Activated CD4-positive, CD25-positive, alpha-beta regulatory T cell treated with anti-CD3 and anti-CD28 coated beads, Interleukin-2, amount 50 U/mL, for 16 hours (primary cell): ENCODE measurements around the gene EYS.

Source experiments
- DNase-seq: peaks from one replicate; pipeline ENCODE4 v3.0.0-alpha.2; 2020; ENCODE audit warnings: low read depth, low spot score

Gene EYS

DNA sequence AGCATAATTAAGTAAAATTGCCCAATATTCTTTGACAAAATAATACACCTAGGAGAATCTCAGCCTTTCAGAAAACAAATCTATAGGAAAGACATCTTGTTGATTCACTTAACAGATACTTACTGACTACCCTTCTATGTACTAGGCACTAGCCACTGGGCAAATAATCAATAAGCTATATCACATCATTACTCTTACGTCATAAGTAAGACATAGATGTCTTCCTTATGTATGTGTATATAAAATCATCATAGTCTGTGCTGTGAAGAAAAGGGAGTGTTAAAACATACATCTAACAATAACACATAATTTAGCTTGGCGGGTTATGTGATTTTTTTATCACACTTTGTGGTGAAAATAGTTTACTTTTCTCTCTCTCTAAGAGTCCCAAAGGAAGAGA lies 733.9 kb downstream of the EYS start:
- DNase-seq = no peak

DNA sequence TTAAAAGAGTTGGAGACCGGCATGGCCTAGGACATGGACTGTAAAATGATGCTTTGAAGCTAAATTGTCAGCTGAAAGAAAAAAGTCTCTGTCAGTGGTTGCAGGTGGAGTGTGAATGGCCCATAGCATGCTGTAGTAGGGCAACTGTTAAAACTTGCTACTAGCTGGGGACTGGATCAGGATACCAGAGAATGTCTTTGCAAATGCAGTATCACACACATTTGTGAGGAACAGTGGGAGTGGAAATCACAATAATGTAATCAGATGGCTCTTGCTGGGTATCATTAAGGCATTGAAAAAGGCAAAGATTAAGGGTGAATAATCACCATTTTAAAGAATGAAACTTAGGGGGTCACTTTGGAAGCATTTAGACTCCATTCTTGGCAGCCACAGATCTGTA lies 737.9 kb downstream of the EYS start:
- DNase-seq = no peak

DNA sequence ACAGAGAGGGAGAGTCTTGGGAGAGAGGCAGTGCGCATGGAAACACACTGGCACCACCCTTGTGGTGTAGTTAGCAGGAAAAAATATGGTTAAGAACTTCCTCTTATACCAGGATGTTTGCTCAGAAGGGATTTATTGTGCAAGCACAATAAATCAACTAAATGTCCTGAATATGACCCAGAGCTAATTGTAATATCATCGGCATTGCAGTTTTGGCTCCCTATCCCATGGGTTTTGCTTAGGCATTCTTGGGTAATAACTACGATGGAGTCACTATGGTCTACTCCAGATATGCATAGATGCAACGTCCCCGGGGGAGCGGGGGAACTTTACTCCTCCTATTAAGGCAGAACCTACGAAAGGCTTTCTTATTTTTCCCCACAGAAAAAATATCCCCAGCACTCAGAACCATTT lies 751.6 kb downstream of the EYS start:
- no peak for DNase-seq

DNA sequence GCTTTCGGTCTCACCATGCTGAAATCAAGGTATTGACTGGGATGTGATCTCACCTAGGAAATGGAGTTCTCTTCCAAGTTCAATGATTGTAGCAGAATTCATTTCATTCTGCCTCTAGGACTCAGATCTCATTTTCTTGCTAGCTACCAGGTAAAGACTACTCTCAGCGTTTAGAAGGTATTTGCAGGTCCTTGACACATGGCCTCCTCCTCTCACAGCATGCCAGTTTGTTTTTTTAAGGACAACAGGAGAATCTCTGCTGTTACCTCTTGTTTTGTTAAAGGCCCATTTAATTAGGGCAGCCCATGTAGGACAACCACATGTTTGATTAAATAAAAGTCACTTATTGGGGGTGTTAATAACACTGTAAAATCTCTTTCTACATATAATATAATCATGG lies 757.8 kb downstream of the EYS start:
- no peak for DNase-seq

DNA sequence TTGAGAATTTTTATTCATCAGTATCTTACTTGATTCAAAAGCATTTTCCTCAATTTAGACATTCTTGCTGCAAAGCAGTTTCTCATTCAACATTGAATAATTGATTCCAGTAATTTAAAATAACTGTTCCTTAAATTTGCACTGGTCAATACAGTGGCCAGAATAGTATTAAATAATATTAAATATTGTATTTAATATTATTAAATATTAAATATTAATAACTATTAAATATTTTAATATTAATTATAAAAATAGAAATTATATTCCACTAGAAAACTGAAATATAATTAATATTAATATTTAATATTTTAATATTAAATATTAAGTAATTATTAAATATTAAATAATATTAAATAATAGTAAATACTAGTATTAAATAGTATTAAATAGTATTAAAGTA lies 758.8 kb downstream of the EYS start:
- DNase-seq = no peak

DNA sequence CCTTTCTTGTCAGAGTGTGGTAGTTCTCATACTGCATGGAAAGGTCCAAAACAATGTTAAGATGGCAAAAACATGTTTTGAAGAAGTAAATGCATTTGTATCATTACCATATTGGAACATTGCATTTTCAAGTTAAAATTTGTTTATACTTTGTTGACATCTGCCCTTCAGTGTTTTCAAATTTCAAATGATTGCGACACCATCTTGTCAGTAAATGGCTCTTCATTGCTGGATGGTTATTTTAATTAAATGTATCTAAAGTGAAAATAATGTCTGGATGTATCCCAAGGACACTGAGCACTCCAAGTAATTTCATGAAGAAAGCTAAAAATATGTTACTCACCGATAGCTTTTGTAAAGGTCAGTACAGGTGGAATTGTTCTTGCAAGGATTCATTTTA lies 761.6 kb downstream of the EYS start:
- DNase-seq = no peak

DNA sequence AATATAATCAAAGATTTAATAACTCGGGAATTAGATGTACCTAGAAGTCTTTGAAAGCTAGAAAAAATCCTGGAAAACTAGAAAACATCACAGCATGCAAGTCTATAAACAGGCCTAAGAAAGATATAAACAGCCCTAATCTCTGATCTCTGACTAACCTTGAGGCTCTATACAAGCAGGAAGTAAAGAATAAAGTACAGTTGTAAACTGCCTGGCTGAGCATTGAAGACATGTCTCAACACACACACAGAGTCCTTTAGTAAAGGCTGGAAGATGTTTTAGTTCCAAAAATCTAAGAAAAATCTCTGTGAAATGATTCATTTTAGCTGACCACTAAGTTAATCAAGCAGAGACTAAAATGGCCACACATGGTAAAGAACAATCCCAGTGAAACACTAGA lies 774.5 kb downstream of the EYS start:
- DNase-seq = no peak

DNA sequence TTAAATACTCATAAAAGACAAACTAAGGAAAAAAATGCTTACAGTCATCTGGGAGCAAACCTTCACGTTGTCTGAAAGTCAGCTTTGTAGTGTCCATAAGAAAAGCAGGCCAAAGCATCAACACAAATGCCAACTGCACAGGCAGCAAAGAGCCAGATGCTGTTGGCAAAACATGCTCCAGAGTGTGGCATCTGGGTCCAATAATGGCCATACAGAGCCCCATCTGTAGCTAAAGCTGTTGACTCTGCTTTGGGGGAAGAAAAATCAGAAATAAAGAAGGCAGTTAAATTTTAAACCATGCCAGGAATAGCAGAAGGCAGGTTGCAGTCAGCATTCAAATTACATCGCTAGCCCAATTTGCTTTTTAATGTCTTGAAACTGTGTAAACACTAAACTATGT lies 776.3 kb downstream of the EYS start:
- no peak for DNase-seq

DNA sequence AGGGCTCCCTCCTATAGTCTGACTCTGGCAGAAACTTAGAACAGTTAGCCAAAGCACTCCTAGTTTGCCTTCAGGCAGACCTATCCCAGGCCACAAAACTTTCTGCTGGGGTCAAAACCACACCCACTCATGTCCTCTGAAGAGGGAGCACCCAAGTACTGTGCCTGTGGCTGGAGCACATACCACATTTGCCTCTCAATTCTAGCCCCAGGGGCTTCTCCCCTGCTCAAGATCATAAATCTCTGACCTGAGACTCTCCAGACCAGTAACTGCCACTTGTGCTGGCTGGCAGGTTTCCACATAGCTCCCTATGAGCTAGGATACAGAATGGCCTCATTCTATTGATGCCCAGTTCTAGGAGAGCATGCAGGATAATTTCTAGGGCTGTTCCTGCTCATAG lies 781.0 kb downstream of the EYS start:
- no peak for DNase-seq

DNA sequence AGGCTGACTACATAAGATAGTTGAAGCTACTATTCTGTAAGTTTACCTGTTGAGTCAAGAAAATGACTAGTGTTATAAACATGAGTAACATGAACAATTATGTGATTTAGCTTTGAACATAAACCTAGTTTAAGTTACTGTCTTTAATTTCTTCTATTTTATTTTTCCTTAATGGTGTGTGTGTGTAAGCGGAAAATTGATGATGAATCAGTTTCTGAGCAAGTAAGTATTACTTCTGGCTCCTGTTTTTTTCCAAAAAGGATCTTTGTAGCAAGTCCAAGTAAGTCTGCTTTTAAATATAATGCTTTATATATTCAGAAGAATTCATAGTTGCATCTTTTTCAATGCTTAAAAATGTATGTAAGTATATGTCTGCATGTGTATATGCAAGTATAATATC lies 786.8 kb downstream of the EYS start:
- no peak for DNase-seq

DNA sequence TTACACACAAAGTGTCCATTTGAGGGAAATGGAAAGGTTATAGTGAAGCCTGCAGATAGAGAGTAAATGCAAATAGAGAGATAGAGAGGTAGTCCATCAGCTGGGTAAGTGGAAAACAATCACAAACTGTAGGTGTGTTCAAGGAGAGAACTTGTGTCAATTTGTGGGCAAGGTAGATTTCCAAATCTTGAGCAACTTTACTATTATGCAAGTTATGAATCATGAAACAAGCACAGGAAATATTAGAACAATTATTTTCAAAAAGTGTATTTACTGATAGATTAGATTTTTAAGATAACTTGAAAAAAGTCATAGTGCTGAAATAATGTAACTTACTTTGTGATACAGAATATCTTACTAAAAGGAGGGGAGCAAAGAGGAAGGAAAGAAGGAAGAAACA lies 792.9 kb downstream of the EYS start:
- DNase-seq = no peak

DNA sequence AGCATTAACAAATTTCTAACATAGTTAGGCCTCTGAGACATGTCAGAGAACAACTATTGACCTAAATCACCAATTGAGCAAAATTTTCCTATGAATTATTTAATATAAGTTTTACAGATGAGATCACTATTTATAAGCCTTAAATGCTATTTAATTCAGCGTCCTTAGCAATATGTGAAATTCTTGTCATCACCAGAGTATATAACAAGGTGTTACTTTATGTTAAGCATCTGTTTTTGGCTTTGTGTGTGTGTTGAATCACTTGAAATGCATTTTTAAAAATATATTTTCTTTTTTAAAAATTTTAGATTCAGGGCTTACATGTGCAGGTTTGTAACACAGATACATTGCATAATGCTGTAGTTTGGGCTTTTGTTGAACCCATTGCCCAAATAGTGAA lies 794.1 kb downstream of the EYS start:
- DNase-seq = no peak

DNA sequence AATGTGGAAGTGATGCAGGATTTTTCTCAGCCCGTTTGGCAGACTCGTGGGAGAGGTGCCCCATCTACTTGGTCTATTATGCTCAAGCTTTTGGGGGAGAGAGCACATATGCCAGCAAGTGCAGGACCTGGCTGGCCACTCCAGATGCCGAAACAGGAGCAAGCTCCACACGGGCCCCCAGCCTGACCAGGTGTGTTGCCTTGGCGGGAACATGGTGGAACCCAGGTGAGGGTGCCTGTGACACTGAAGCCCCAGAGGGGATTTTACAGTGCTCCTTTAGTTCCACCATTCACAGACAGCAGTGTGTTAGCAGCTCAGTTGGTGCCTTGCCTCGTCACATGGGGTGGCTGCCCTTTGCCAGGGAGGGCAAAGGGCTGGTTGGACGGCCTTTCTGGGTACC lies 798.9 kb downstream of the EYS start:
- no peak for DNase-seq

DNA sequence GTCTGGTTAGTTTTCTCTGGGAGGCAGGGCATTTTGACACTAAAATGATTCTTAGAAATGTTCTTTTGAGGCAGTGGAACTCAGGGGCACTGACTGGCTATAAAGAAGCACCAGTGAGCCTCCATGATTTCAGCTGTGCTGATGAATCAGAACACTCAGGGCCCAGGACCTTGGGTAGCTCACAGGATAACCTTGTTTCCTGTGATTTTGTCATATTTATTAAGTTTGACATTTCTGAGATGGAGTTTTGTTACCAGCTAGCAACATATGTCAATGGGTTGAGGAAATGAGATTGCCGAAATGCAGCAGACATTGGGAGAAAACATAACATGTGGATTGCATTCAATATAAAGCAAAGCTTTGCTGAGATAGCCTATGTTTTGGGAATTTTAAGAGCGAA lies 802.4 kb downstream of the EYS start:
- no peak for DNase-seq

DNA sequence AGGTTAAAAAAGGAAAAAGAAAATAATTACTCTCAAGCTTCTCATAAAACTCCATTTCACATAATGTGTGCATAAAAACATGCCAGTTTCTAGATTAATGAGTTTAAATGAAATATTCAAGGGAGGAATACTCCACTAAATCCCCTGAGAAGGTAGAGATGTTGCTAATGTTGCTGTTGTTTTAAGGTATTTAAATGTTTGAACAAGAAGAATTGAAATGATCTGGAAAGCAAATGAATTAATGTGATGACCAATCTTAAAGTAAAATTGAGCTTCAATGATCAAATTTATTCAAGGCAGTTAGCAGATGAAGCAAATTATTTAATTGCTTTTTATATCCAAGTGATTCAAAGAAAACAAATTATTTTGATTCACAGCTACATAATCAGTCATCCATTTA lies 804.4 kb downstream of the EYS start:
- DNase-seq = no peak

DNA sequence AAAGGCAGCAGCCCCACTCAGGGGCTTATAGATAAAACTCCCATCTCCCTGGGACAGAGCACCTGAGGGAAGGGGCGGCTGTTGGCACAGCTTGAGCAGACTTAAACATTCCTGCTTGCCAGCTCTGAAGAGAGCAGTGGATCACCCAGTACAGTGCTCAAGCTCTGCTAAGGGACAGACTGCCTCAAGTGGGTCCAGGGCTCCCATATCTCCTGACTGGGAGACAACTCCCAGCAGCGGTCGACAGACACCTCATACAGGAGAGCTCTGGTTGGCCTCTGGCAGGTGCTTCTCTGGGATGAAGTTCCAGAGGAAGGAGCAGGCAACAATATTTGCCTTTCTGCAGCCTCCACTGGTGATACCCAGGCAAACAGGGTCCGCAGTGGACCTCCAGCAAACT lies 810.1 kb downstream of the EYS start:
- DNase-seq = no peak

DNA sequence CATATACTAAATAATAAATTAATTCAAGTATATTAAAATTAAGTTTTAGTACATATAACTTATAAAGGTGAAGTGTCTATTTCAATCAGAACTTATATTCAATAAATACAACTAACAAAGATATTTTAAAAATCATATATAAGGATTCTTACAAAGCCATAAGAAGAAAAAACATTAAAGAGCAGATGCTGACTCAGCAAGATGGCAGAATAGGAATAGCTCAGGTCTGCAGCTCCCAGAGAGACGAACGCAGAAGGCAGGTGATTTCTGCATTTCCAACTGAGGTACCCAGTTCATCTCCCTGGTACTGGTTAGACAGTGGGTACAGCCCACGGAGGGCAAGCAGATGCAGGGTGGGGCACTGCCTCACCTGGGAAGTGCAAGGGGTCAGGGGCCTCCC lies 811.1 kb downstream of the EYS start:
- DNase-seq = no peak

DNA sequence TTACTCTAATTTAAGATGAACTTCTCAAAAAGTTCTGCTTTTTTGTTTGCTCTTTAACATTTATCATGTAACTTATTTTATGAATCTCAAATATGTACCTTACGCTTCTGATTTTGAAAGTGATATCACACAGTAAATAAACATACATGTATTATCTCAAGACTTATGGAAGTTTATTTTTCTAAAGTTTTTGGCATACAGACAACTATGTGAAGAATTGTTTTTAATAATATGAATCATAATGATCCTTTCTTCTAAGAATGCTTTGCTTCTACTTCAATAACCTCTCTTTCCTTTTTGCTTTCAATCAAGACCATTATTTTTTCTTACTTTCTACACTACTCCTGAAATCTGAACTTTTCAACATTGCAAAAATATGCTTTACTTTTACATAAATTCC lies 816.4 kb downstream of the EYS start:
- no peak for DNase-seq

DNA sequence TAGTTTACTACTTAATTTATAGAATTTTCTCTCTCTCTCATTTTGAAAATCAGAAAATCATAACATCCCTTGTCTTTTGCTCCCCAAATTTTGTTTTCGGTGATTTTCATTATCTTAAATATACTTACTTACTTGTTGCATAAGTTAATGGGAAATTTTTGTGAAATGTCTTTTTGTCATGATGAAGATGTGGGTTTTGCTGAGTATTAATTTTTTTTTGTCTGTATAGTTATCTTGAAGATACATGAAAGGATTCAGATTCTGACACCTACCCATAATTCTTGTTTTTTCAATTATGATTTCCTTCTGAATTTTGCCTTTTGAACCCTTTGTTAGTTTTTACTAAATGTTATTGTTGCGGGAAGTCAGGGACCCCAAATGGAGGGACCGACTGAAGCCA lies 817.9 kb downstream of the EYS start:
- no peak for DNase-seq

DNA sequence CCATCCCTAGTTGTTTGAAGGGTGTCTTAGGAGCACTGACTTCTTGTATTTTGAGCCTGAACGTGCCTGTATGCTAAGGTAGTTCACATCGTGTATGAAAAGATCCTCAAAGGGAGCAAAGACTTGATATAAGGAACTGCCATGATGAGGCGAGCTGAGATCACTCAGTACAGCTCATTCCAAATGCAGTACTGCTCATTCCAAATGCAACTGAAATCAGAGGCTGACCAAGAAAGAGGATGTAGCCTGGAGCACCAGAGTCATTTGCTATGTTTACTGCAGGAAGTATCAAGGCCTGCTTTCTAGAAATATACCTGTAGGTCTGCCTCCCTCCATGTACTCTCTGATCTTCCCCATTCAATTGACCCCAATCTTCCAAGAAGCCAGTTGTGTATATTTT lies 832.2 kb downstream of the EYS start:
- DNase-seq = no peak

DNA sequence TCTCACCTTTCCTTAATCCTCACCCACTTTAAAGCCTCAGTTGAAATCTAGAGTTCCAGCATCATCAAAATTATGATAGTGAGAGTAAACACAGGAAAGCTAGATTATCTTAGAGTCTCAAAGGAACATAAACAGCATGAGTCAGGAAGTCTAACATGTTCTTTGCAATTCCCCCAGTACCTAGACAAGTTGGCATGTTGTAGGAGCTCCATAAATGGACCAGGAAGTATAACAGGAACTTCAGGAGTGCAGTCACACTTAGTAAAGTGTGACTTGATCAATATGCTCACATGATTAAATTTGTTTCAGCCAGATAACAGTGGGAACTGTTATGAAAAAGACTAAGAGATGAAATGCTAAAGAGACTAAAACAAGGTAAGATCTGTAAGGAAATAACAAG lies 834.4 kb downstream of the EYS start:
- no peak for DNase-seq

DNA sequence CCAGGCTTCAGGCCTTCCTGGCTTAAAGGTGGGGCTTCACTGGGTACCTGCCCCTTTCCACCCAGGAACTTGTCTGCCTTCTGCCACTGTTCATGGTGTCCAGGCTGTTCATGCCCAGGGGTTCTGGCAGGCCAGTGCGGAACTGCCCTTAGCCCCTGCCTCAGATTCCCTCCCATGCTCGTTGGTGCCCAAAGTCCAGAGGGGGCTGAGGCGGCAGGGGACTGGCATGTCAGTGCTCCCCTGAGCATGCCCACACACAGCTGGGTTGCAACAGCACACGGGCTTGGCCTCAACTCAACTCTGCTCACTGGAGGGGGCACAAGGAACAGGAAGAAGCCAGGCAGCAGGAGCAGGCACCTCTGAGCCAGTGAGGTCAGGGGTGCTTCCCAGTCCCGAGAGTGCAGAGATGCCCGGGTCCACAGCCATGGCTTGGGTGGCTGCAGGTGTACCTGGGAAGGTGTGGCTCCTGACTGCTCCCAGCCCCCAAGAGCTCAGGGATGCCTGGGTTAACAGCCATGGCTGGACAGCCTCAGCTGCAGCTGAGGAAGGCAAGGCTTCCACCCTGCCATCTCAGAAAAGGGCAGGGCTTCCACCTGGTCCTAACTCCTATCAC lies 845.9 kb downstream of the EYS start:
- no peak for DNase-seq

DNA sequence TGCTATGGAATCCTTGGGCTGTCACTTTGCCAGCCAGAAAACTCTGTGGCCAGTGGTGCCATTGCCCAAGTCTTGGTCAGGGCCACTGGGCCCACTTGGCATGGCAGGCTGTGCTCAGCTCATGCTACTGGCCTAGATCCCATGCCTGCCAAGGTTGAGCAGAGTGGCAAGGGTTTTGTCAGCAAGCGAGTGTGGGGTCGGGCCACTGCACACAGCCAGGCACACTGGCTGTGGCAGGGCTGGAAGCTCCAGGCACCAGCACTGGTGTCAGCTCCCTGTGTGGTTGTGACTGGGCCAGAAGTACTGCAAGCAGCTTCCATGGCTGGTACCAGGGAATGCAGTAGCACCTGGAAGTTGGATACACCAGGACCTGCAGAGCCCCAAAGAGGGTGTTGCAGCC lies 846.8 kb downstream of the EYS start:
- no peak for DNase-seq

DNA sequence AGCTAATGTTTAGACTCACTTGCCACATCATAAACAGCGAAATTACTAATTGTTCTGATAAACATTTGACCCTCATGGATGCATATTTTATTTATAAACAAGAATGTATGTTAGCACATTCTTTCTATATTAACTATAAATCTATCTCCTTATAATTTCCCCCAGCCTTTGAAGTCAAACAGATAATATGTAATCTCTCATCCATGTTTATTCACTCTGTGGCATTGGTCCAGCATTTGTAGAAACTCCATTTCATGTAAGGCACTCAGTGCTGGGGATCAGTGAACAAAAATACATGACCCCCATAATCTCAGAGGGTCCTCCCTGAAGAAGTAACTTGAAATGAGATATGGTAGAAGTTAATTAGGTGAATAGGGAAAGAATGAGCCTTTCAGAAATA lies 856.9 kb downstream of the EYS start:
- no peak for DNase-seq

DNA sequence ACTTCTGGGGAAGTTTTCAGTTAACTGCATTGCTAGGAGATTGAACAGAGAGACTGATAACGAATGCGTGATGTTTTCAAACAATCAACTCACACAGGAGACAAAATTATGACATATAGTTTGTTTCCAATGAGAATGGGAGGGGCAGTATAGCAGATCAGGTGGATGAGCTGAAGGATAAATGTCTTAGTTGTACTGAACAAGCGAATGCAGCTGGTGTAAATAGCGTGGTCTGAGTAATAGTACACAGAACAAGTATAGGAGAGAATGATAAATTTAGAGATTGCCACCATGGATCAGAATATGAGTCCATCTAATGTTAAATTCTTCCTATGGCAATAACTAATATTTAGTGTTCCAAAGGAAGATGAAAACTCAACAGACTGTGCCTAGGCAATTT lies 858.6 kb downstream of the EYS start:
- no peak for DNase-seq
